ENCODE measurements around the gene LDLRAD3.

Gene LDLRAD3

DNA sequence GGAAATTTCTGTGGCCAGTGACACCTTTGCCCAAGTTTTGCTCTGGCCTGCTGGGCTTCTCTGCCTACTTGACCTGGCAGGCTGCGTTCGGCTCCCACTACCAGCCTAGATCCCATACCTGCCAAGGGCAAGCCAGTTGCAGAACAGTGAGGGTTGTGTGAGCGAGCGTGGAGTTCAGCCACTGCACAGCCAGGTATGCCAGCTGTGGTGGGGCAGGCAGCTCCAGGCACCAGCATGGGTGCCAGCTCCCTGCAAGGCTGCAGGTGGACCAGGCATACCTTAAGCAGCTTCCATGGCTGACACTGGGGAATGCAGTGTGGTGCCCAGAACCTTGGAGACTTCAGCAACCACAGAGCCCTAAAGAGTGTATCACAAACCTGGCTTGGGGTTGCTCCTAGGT is 133.5 kb downstream of the LDLRAD3 start:
- H2AFZ ChIP-seq (ENCODE audit: low read depth, low read length), result no peak overlapping the region
- no peaks in the 10 kb centered on the region for H3K27me3 ChIP-seq (ENCODE audit: insufficient read depth, low read length)
- peaks cover 3% of the 10 kb centered on the region for H3K9me3 ChIP-seq (ENCODE audit: low read length)
- peaks cover 16% of the 10 kb centered on the region for H3K36me3 ChIP-seq (ENCODE audit: insufficient read depth, low read length)
- H3K4me1 ChIP-seq (ENCODE audit: insufficient read depth, low read length), result peaks cover 20% of the 10 kb centered on the region
- no peak overlapping the region for H3K4me3 ChIP-seq (ENCODE audit: low read length)

DNA sequence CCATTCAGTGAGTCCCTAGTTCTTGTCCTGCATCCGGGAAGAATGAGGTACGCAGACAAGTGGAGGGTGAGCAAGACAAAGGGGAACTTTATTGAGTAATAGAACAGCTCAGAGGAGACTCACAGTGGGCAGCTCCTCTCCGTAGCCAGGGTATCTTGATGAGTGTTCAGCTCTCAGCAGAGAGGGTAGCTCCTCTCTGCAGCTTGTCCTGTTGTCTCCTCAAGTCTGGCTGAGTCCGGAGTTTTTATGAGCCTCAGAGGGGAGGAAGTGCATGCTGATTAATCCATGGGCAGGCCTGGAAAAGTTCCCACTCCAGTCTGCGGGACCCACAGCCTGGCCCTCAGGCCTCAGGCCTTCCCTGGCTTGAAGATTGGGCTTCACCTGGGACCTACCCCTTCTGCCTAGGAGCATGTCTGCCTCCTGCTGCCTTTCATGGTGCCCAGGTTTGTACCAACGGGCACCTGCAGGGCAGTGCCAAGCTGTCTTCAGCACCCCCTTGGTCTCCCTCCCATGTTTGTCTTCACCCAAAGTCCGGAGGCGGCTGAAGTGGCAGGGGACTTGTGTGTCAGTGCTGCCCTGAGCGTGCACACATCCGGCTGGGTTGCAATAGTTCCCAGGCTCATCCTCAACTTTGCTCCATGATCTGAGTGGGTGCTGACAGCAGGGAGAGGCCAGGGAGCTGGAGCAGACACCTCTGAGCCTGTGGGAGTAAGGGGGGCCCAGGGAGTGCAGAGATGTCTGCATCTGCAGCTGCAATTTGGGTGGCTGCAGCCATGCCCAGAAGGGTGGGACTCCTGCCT is 134.2 kb downstream of the LDLRAD3 start:
- no peak overlapping the region for H3K4me3 ChIP-seq (ENCODE audit: low read length)
- H2AFZ ChIP-seq (ENCODE audit: low read depth, low read length), result no peak overlapping the region
- peaks cover 6% of the 10 kb centered on the region for H3K9me3 ChIP-seq (ENCODE audit: low read length)
- H3K4me1 ChIP-seq (ENCODE audit: insufficient read depth, low read length), result peaks cover 12% of the 10 kb centered on the region
- H3K36me3 ChIP-seq (ENCODE audit: insufficient read depth, low read length), result peaks cover 23% of the 10 kb centered on the region
- no peaks in the 10 kb centered on the region for H3K27me3 ChIP-seq (ENCODE audit: insufficient read depth, low read length)

DNA sequence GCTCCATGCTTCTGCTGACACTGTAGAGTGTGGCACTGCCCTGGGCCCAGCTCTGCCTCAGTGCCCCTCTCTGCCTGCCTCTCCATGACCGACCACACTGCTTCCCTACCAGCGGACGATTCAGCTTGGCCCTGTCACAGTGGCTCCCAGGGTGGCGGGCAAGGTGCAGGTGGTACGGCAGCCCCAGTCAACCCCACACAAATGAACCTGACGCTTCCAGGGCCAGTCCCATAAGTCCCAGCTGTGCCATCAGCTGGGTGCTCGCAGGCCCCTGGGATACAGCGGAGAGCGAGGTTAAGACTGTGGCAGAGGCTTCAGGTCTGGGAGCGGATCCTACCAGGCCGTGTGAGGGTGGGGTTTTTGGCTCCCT is 134.8 kb downstream of the LDLRAD3 start:
- H3K27me3 ChIP-seq (ENCODE audit: insufficient read depth, low read length), result no peaks in the 10 kb centered on the region
- no peak overlapping the region for H3K4me3 ChIP-seq (ENCODE audit: low read length)
- H2AFZ ChIP-seq (ENCODE audit: low read depth, low read length), result no peak overlapping the region
- H3K36me3 ChIP-seq (ENCODE audit: insufficient read depth, low read length), result peaks cover 23% of the 10 kb centered on the region
- H3K9me3 ChIP-seq (ENCODE audit: low read length), result peaks cover 6% of the 10 kb centered on the region
- peaks cover 7% of the 10 kb centered on the region for H3K4me1 ChIP-seq (ENCODE audit: insufficient read depth, low read length)

- H3K4me3 ChIP-seq (ENCODE audit: low read length), result no peak overlapping the region
- H3K27me3 ChIP-seq (ENCODE audit: insufficient read depth, low read length), result no peaks in the 10 kb centered on the region
- no peaks in the 10 kb centered on the region for H3K4me1 ChIP-seq (ENCODE audit: insufficient read depth, low read length)
- H2AFZ ChIP-seq (ENCODE audit: low read depth, low read length), result no peak overlapping the region
- peaks cover 6% of the 10 kb centered on the region for H3K9me3 ChIP-seq (ENCODE audit: low read length)
- peaks cover 32% of the 10 kb centered on the region for H3K36me3 ChIP-seq (ENCODE audit: insufficient read depth, low read length)
These were observed 136.2 kb downstream of the LDLRAD3 start for GRCh38 chr11:36079878-36080675.

DNA sequence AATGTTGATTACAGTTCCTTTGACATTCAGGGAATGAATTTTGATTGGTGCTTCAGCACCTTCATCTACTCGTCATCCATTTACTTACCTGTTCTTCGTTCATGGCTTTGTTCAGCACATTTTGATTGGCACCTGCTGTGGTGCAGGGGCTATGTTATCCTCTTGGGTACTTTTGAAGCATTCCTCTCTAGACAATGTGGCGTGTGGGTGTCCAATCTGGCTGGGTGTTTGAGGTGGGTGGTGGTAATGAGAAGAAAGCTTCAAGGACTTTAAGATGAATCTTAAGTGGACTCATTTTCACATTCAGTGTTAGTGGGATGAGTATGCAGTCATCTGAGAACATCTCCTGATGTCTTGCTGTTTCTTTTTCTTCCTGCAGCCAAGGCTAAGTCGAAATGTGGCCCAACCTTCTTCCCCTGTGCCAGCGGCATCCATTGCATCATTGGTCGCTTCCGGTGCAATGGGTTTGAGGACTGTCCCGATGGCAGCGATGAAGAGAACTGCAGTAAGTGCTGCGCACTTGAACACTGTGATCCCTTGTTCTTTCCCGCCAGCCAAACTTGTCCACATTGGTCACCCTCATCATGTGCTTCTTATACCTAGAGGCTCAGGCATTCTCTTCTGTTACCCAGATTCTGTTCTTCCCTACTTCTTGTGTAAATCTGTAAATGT is 137.5 kb downstream of the LDLRAD3 start:
- Histone ChIP-seq H2AFZ (ENCODE audit: low read depth, low read length) (no peak overlapping the region), H3K9me3 (ENCODE audit: low read length) (peaks cover 7% of the 10 kb centered on the region), H3K27me3 (ENCODE audit: insufficient read depth, low read length) (no peaks in the 10 kb centered on the region), H3K4me1 (ENCODE audit: insufficient read depth, low read length) (no peaks in the 10 kb centered on the region), H3K4me3 (ENCODE audit: low read length) (no peak overlapping the region), H3K36me3 (ENCODE audit: insufficient read depth, low read length) (peaks cover 41% of the 10 kb centered on the region)

DNA sequence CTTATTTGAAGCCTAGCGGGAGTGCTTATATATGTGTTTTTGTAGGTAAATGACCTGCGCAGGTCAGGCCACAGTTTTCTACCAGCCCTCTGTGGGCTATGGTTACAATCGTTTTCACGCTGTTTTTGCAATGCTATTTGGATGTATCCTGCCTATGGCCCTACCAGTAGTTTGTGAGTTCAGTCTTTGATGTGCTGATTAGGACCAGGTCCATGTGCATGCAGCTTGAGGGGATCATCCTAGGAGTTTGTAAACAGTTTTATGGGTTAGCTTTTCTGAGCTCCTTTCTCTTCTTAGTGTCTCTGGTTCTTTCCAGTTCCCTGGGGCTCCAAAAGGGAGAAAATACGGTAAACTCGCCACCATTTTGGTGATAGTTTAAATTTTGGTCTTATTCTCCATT is 142.5 kb downstream of the LDLRAD3 start:
- Histone ChIP-seq H3K27me3 (ENCODE audit: insufficient read depth, low read length) (no peaks in the 10 kb centered on the region), H3K9me3 (ENCODE audit: low read length) (peaks cover 8% of the 10 kb centered on the region), H2AFZ (ENCODE audit: low read depth, low read length) (no peak overlapping the region), H3K4me3 (ENCODE audit: low read length) (no peak overlapping the region), H3K36me3 (ENCODE audit: insufficient read depth, low read length) (peaks cover 50% of the 10 kb centered on the region), H3K4me1 (ENCODE audit: insufficient read depth, low read length) (no peaks in the 10 kb centered on the region)

- H2AFZ ChIP-seq (ENCODE audit: low read depth, low read length), result no peak overlapping the region
- H3K9me3 ChIP-seq (ENCODE audit: low read length), result peaks cover 7% of the 10 kb centered on the region
- peaks cover 43% of the 10 kb centered on the region for H3K36me3 ChIP-seq (ENCODE audit: insufficient read depth, low read length)
- H3K4me3 ChIP-seq (ENCODE audit: low read length), result no peak overlapping the region
- no peaks in the 10 kb centered on the region for H3K27me3 ChIP-seq (ENCODE audit: insufficient read depth, low read length)
- no peaks in the 10 kb centered on the region for H3K4me1 ChIP-seq (ENCODE audit: insufficient read depth, low read length)
These were observed 144.6 kb downstream of the LDLRAD3 start for GRCh38 chr11:36088266-36088972.

DNA sequence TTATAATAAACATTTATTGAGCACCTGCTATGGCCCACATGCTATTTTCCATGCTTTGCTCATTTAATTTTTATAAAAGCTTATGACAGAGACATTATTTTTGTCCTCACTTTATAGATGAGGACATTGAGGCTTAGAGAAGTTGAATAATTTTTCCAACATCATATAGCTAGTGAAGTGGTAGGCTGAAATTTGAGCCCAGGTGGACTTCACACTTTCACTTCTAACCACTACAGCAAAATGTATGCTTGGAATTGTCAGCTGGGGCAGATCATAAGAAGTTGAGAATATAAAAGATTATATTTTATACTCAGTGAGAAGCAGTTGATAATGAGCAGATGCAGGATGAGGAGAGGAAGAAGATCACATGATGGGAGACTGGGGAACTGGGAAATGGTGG is 146.1 kb downstream of the LDLRAD3 start:
- no peak overlapping the region for H3K4me3 ChIP-seq (ENCODE audit: low read length)
- no peaks in the 10 kb centered on the region for H3K4me1 ChIP-seq (ENCODE audit: insufficient read depth, low read length)
- peaks cover 14% of the 10 kb centered on the region for H3K9me3 ChIP-seq (ENCODE audit: low read length)
- no peaks in the 10 kb centered on the region for H3K27me3 ChIP-seq (ENCODE audit: insufficient read depth, low read length)
- H2AFZ ChIP-seq (ENCODE audit: low read depth, low read length), result no peak overlapping the region
- H3K36me3 ChIP-seq (ENCODE audit: insufficient read depth, low read length), result peaks cover 42% of the 10 kb centered on the region

DNA sequence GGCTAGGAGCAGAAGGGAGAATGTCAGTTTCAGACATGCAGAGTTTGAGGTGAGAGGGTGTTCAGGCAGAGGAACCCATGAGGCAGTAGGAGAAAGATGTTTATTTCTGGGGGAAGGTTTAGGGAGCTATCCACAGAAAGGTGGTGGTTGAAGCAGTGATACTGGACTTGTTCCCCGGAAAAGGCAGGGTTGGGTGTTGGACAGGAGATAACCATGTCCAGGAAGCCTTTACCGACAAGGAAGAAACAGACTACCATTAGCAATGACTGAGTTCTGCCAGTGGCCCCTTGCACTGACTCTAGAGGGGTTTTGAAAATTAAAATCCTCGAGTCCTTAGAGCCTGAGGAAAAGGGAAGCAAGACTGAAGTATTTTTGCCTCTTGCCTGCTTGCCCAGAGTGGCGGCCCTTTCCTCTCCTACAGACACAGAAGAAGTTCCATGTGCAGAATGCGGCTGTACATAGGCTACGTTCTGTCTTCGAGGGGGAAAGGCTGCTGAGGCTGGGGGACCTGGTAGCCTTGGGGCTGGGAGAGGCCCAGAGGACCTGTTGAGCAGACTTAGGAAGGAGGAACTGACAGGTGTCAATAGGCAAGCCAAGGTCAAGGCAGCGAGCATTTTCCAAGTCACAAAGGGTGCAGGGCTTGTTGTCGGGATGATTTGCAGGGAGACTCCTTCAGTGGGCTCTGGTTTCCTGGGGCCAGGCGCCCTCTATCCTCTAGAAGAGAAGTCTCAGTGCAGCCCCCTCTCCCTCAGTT is 146.7 kb downstream of the LDLRAD3 start:
- Histone ChIP-seq H2AFZ (ENCODE audit: low read depth, low read length) (no peak overlapping the region), H3K27me3 (ENCODE audit: insufficient read depth, low read length) (no peaks in the 10 kb centered on the region), H3K4me1 (ENCODE audit: insufficient read depth, low read length) (no peaks in the 10 kb centered on the region), H3K9me3 (ENCODE audit: low read length) (peaks cover 14% of the 10 kb centered on the region), H3K4me3 (ENCODE audit: low read length) (no peak overlapping the region), H3K36me3 (ENCODE audit: insufficient read depth, low read length) (peaks cover 40% of the 10 kb centered on the region)

DNA sequence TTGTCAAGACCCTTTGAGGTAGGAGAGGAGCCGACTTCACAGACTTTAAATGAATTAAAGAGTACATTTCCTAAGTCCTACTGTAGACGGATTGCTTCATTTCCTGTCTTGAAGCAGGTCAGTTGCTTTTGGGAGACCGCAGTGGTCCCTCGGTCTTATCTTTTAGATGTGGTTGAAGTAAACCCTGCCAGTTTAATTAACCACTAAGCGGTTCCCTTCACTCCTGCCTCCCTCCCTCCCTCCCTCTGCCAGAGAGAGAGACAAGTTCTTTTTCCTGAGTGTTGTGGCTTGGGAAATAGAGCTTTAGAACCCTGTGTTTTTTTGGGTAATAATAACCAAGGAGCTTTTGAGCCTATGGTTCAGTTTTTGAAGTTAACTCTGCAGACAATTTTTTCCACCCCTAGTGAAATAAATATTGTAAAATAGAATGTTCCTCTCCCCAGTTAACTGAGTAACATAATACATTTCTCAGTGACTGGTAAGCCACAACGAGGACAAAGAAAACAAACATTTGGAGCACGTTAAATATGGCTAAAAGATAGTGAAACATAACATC is 147.5 kb downstream of the LDLRAD3 start:
- Histone ChIP-seq H3K27me3 (ENCODE audit: insufficient read depth, low read length) (no peaks in the 10 kb centered on the region), H3K4me3 (ENCODE audit: low read length) (no peak overlapping the region), H3K36me3 (ENCODE audit: insufficient read depth, low read length) (peaks cover 39% of the 10 kb centered on the region), H3K9me3 (ENCODE audit: low read length) (peaks cover 16% of the 10 kb centered on the region), H2AFZ (ENCODE audit: low read depth, low read length) (no peak overlapping the region), H3K4me1 (ENCODE audit: insufficient read depth, low read length) (no peaks in the 10 kb centered on the region)

- peaks cover 35% of the 10 kb centered on the region for H3K36me3 ChIP-seq (ENCODE audit: insufficient read depth, low read length)
- H3K27me3 ChIP-seq (ENCODE audit: insufficient read depth, low read length), result no peaks in the 10 kb centered on the region
- no peak overlapping the region for H3K4me3 ChIP-seq (ENCODE audit: low read length)
- no peak overlapping the region for H2AFZ ChIP-seq (ENCODE audit: low read depth, low read length)
- peaks cover 15% of the 10 kb centered on the region for H3K9me3 ChIP-seq (ENCODE audit: low read length)
- H3K4me1 ChIP-seq (ENCODE audit: insufficient read depth, low read length), result no peaks in the 10 kb centered on the region
These were observed 148.6 kb downstream of the LDLRAD3 start for GRCh38 chr11:36092314-36093030.
